Activated CD8-positive, alpha-beta memory T cell treated with anti-CD3 and anti-CD28 coated beads for 4 hours (primary cell): ENCODE measurements around the gene GALNT3.

Source experiments
- DNase-seq, 2 donors: peaks; one replicate each; pipeline ENCODE4 v3.0.0-alpha.2; 2020; ENCODE audit warnings: low read depth in 2 of 2

GALNT3 gene

GRCh38 chr2:165793779-165794535, at the start of gene GALNT3:
Gene GALNT3, minus strand, starts transcription at chr2:165794247. Its CDS starts 23,547 bp downstream, at chr2:165770700.
- no peak for DNase-seq

GRCh38 chr2:165843351-165843750, 49.3 kb upstream of the GALNT3 start:
- no peak for DNase-seq

GRCh38 chr2:165840333-165840958, 46.4 kb upstream of the GALNT3 start:
- no peak for DNase-seq

- no peak for DNase-seq
Measured at GRCh38 chr2:165839610-165840009, 45.6 kb upstream of the GALNT3 start.

GRCh38 chr2:165837122-165837521, 43.1 kb upstream of the GALNT3 start:
- no peak for DNase-seq

- DNase-seq, result no peak
Measured at GRCh38 chr2:165835363-165835762, 41.3 kb upstream of the GALNT3 start.

- DNase-seq, result no peak
Measured at GRCh38 chr2:165833156-165833555, 39.1 kb upstream of the GALNT3 start.

GRCh38 chr2:165827921-165828276, 33.9 kb upstream of the GALNT3 start:
- DNase-seq, result no peak

GRCh38 chr2:165827016-165827920, 33.2 kb upstream of the GALNT3 start:
- no peak for DNase-seq

- no peak for DNase-seq
Measured at GRCh38 chr2:165825041-165825440, 31.0 kb upstream of the GALNT3 start.

GRCh38 chr2:165820296-165820695, 26.2 kb upstream of the GALNT3 start:
- DNase-seq, result no peak

GRCh38 chr2:165818920-165819319, 24.9 kb upstream of the GALNT3 start:
- no peak for DNase-seq

GRCh38 chr2:165815299-165816141, 21.5 kb upstream of the GALNT3 start:
- no peak for DNase-seq

- DNase-seq, result no peak
Measured at GRCh38 chr2:165814473-165814872, 20.4 kb upstream of the GALNT3 start.

GRCh38 chr2:165811592-165812370, 17.7 kb upstream of the GALNT3 start:
- no peak for DNase-seq

- no peak for DNase-seq
Measured at GRCh38 chr2:165810418-165810817, 16.4 kb upstream of the GALNT3 start.

- DNase-seq, result no peak
Measured at GRCh38 chr2:165804719-165805118, 10.7 kb upstream of the GALNT3 start.

GRCh38 chr2:165803123-165803760, 9.2 kb upstream of the GALNT3 start:
- no peak for DNase-seq

GRCh38 chr2:165801176-165801575, 7.1 kb upstream of the GALNT3 start:
- DNase-seq, result no peak

GRCh38 chr2:165796819-165797530, 2.9 kb upstream of the GALNT3 start:
- DNase-seq, result no peak
